H1 (cell line): ENCODE results near the gene VIPR1. TPM values are rescaled to one million over a fixed set of nuclear protein-coding genes. Genes with fewer than 3 reads are reported as not detected.

ENCODE experiments used
- ASH2L ChIP-seq: fragments of 200-600, 300-600 bp; sonication (generic); IDR thresholded peaks from one replicate; pipeline ENCODE4 v1.7.1; 2017; ENCODE audit warnings: low read length
- CTBP2 ChIP-seq: IDR thresholded peaks from 2 replicates; pipeline ENCODE4 v1.7.0; 2011; ENCODE audit warnings: borderline replicate concordance, mild to moderate bottlenecking, moderate library complexity, mixed read lengths, low read length; ENCODE audit not compliant: insufficient read depth, insufficient read length
- EZH2 ChIP-seq: fragments of 200-600 bp; sonication (generic); IDR thresholded peaks from 2 replicates; pipeline ENCODE4 v1.7.1; 2012; ENCODE audit warnings: low read depth, mild to moderate bottlenecking, moderate library complexity, low read length, inconsistent platforms; ENCODE audit not compliant: severe bottlenecking
- HDAC2 ChIP-seq, 2 experiments: fragments of 300-600 bp in 1 of 2; sonication (generic) in 1 of 2; IDR thresholded peaks; 2 replicates each; pipeline ENCODE4 v1.6.1; 2011 to 2012; ENCODE audit warnings: low read depth in 2 of 2, low read length in 2 of 2, mild to moderate bottlenecking in 2 of 2, moderate library complexity in 2 of 2, borderline replicate concordance in 1 of 2, inconsistent platforms in 1 of 2
- PHF8 ChIP-seq: fragments of 200-600 bp; sonication (generic); conservative IDR thresholded peaks from 2 replicates; pipeline ENCODE4 v1.7.1; 2012; ENCODE audit warnings: low read depth, mild to moderate bottlenecking, inconsistent platforms, low read length, moderate library complexity
- RBBP5 ChIP-seq: IDR thresholded peaks from 2 replicates; pipeline ENCODE4 v1.7.1; 2012; ENCODE audit warnings: low read depth, mild to moderate bottlenecking, inconsistent platforms, low read length, moderate library complexity, borderline replicate concordance
- SAP30 ChIP-seq: fragments of 300-600 bp; sonication (generic); IDR thresholded peaks from 2 replicates; pipeline ENCODE4 v1.7.1; 2012; ENCODE audit warnings: low read length, moderate library complexity, mild to moderate bottlenecking, inconsistent platforms; ENCODE audit not compliant: insufficient read depth, insufficient replicate concordance
- SIN3A ChIP-seq, 2 experiments: IDR thresholded peaks in 1 of 2; conservative IDR thresholded peaks in 1 of 2; 2 replicates each; pipeline ENCODE4 v1.6.1; 2011 to 2012; ENCODE audit warnings: low read length in 2 of 2, improper control_type of control experiment in 1 of 2, low read depth in 1 of 2, mild to moderate bottlenecking in 1 of 2
- SUZ12 ChIP-seq: fragments of 200-600 bp; sonication (generic); IDR thresholded peaks from 2 replicates; pipeline ENCODE4 v1.6.1; 2012; ENCODE audit warnings: mild to moderate bottlenecking, inconsistent platforms, low read length, moderate library complexity, mixed read lengths
- polyA plus RNA-seq, 7 experiments: library from polyadenylated mRNA; depleted of rRNA in 3 of 7; stranded (reverse) in 5 of 7; unstranded in 2 of 7; fragments of >200 nt in 5 of 7; fragments of 200-250 nt in 2 of 7; gene quantifications; 1 replicate in 5 of 7; 2 replicates in 1 of 7; 4 replicates in 1 of 7; pipeline versions ENCODE4 v1.2.1 to v1.2.3, GENCODE V29; 2011 to 2013; ENCODE audit warnings: missing spikeins in 2 of 7, mixed read lengths in 2 of 7
- total RNA-seq: library from RNA; stranded (reverse); fragmentation: NEBNext Ultra II Directional; extraction: Animal tissue kit (Norgen Biotek cat#: 25700); gene quantifications from 2 replicates; pipeline ENCODE4 v1.2.1, GENCODE V29; 2021
- TF ChIP-seq, protein P1 (sequence below), 3 experiments: IDR thresholded peaks; 1 replicate in 2 of 3; 2 replicates in 1 of 3; pipeline versions ENCODE4 v1.5.1 to v1.6.1; 2011; ENCODE audit warnings: low read length in 3 of 3, mild to moderate bottlenecking in 3 of 3, inconsistent platforms in 2 of 3, low read depth in 1 of 3, moderate library complexity in 1 of 3; ENCODE audit not compliant: insufficient read depth in 1 of 3; ENCODE audit errors: control extremely low read depth in 1 of 3

Gene VIPR1
- total and polyA plus RNA-seq, 2 of the 8 experiments (the other 6 are each of a cell fraction or from before 2014, with no cell fraction given), result 7.8 to 10.1 TPM

DNA sequence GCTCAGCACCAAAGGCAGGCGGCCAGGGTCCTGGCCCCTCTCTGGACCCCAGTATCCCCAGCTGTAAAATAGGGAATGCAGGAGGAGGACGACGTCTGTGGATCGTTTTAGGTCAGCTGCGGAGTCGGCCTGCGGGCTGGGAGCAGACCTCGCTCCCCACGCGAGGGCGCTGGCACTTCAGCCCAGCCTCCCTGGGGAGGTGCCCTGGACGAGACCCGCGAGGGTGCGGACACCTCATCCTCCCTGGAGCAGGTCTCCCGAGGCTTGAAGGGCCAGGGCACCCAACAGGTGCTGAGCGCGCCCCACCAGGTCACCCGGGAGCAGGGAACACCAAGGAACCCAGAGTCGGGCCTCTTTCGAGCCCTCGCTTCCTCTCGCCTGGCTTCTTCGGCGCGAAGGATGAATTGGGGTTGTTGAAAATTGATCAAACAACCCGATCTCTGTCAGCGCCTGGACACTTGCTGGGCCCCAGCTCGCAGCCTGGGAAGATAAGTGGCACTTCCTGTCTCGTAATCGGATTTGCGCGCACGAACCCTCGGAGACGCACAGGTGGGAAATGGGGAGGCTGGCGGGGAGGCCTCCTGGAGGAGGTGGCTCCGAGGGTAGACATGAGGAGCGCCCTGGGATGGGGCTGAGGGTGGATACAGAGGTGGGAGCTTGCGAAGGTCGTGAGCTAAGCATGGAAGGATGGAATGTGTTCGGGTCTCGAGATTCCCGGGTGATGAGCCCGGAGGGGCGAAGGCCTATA, 588 bp upstream of the VIPR1 start (continued):
- peak in 1 of 2 experiments; percentile 5; a peak in 1 of 4 replicates for TF ChIP-seq SIN3A (conservative IDR thresholded peaks at IDR 0.05 in 1 of 2, IDR thresholded peaks at IDR 0.05 in 1 of 2; ENCODE audit: low read depth in 1 of 2, low read length in 2 of 2)
- TF ChIP-seq PHF8, result peak; percentile 25; the same call in 1 of the 2 replicates
- TF ChIP-seq CTBP2, result no peak
- peak; percentile 56; the same call in 1 of the 2 replicates for TF ChIP-seq SUZ12
- peak in 1 of 2 experiments; percentile 72; a peak in 2 of 4 replicates for TF ChIP-seq HDAC2 (IDR thresholded peaks at IDR 0.05; ENCODE audit: borderline replicate concordance in 1 of 2, low read depth in 2 of 2, low read length in 2 of 2)
- TF ChIP-seq, protein P1, sequence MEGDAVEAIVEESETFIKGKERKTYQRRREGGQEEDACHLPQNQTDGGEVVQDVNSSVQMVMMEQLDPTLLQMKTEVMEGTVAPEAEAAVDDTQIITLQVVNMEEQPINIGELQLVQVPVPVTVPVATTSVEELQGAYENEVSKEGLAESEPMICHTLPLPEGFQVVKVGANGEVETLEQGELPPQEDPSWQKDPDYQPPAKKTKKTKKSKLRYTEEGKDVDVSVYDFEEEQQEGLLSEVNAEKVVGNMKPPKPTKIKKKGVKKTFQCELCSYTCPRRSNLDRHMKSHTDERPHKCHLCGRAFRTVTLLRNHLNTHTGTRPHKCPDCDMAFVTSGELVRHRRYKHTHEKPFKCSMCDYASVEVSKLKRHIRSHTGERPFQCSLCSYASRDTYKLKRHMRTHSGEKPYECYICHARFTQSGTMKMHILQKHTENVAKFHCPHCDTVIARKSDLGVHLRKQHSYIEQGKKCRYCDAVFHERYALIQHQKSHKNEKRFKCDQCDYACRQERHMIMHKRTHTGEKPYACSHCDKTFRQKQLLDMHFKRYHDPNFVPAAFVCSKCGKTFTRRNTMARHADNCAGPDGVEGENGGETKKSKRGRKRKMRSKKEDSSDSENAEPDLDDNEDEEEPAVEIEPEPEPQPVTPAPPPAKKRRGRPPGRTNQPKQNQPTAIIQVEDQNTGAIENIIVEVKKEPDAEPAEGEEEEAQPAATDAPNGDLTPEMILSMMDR (IDR thresholded peaks at IDR 0.05; ENCODE audit: control extremely low read depth in 1 of 3, insufficient read depth in 1 of 3, low read depth in 1 of 3, low read length in 3 of 3), result peak in 2 of 3 experiments; percentile 54 to 61; a peak in 3 of 4 replicates
- TF ChIP-seq EZH2, result peak; percentile 61
- peak; percentile 19 for TF ChIP-seq ASH2L
- TF ChIP-seq RBBP5, result peak; percentile 38; the same call in 1 of the 2 replicates
- TF ChIP-seq SAP30, result no peak
